PC-3 (cell line): ENCODE data around the gene ABL1.

Experiments
- EZH2phosphoT487 ChIP-seq: fragments of 300-600 bp; sonication (generic); IDR thresholded peaks from 2 replicates; pipeline ENCODE4 v1.6.1; 2018; ENCODE audit warnings: mild to moderate bottlenecking, antibody characterized with exemption, low read length, borderline replicate concordance
- TF ChIP-seq, protein P1 (sequence below): fragments of 300-600 bp; sonication (generic); conservative IDR thresholded peaks from 2 replicates; pipeline ENCODE4 v1.5.1; 2017; ENCODE audit warnings: antibody characterized with exemption, low read depth, mild to moderate bottlenecking, low read length

DNA sequence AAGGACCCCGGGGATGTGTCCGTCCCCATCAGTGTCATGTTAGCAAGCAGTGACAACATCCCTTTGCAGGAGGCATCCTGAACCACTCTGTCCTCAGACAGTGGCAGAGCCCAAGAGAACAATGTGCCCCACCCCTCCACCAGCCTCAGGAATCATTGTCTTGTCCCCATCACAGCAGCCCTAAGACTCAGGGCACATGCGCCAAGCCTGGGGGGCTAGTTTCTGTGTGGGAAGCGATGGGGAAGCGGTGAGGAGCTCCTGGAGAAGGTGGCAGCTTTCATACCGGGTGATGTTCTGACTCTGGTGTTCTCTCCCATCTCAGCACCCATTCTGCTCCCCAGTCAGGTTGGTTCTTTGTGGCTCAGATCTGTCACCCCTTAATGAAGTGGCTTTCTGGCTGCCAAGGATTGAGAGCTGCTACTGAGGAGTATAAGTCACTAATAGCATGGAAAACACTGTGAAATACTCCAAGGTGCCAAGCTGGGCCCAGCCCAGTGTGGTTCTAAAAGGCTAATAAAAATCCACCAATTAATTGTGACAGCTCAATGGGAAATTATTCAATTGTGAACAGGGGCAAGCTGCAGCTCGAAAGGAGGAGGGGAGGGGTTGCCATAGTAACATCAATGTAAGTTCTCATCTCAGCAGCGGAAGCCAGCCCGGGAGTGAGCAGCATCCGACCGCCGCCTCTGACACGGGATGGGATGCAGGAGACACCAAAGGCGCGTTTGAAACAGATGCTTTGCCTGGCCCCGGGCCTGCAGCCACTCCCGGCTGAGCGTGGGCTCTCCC is 56.8 kb downstream of the ABL1 start:
- TF ChIP-seq, protein P1, sequence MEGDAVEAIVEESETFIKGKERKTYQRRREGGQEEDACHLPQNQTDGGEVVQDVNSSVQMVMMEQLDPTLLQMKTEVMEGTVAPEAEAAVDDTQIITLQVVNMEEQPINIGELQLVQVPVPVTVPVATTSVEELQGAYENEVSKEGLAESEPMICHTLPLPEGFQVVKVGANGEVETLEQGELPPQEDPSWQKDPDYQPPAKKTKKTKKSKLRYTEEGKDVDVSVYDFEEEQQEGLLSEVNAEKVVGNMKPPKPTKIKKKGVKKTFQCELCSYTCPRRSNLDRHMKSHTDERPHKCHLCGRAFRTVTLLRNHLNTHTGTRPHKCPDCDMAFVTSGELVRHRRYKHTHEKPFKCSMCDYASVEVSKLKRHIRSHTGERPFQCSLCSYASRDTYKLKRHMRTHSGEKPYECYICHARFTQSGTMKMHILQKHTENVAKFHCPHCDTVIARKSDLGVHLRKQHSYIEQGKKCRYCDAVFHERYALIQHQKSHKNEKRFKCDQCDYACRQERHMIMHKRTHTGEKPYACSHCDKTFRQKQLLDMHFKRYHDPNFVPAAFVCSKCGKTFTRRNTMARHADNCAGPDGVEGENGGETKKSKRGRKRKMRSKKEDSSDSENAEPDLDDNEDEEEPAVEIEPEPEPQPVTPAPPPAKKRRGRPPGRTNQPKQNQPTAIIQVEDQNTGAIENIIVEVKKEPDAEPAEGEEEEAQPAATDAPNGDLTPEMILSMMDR = no peak
- no peak for TF ChIP-seq EZH2phosphoT487
